Liver (tissue), 9 donors: ENCODE data around the gene PPP2R3A. TPM values are rescaled to one million over a fixed set of nuclear protein-coding genes. Genes with fewer than 3 reads are reported as not detected.
A peak's percentile ranks its signal among the peaks of the same experiment; 100 is the strongest.

Source experiments
- DNase-seq: peaks from one replicate; pipeline ENCODE4 v3.0.0-alpha.2; 2017; ENCODE audit warnings: low spot score
- H3K27ac ChIP-seq, 2 donors: one replicate each; pipeline ENCODE4 v1.7.0; 2013; ENCODE audit warnings: inconsistent platforms in 2 of 2, low read length in 2 of 2, control low read depth in 1 of 2, low read depth in 1 of 2, mild to moderate bottlenecking in 1 of 2
- H3K27me3 ChIP-seq, 4 donors: one replicate each; pipeline versions ENCODE4 v1.6.1 to v1.7.0; 2013; ENCODE audit warnings: low read length in 3 of 4, inconsistent platforms in 1 of 4, mild to moderate bottlenecking in 1 of 4, moderate library complexity in 1 of 4; ENCODE audit not compliant: control insufficient read depth in 4 of 4, insufficient read depth in 4 of 4
- H3K36me3 ChIP-seq, 4 donors: one replicate each; pipeline versions ENCODE4 v1.6.1 to v1.7.0; 2013; ENCODE audit warnings: low read length in 3 of 4, mild to moderate bottlenecking in 3 of 4, low read depth in 1 of 4, moderate library complexity in 1 of 4; ENCODE audit not compliant: control insufficient read depth in 4 of 4, insufficient read depth in 3 of 4
- H3K4me1 ChIP-seq, 4 donors: one replicate each; pipeline versions ENCODE4 v1.6.1 to v1.7.0; 2013; ENCODE audit warnings: low read length in 3 of 4, mild to moderate bottlenecking in 3 of 4, moderate library complexity in 1 of 4; ENCODE audit not compliant: control insufficient read depth in 4 of 4, insufficient read depth in 4 of 4
- H3K4me3 ChIP-seq, 3 donors: one replicate each; pipeline versions ENCODE4 v1.6.1 to v1.7.0; 2013; ENCODE audit warnings: low read length in 3 of 3, control low read depth in 1 of 3, low read depth in 1 of 3, mild to moderate bottlenecking in 1 of 3
- H3K9ac ChIP-seq, 2 donors: one replicate each; pipeline ENCODE4 v1.7.0; 2013; ENCODE audit warnings: low read length in 2 of 2, mild to moderate bottlenecking in 2 of 2, moderate library complexity in 2 of 2, control low read depth in 1 of 2, low read depth in 1 of 2
- H3K9me3 ChIP-seq, 4 donors: one replicate each; pipeline versions ENCODE4 v1.6.1 to v1.7.0; 2013; ENCODE audit warnings: low read length in 3 of 4; ENCODE audit not compliant: control insufficient read depth in 4 of 4
- ATF3 ChIP-seq: IDR thresholded peaks from 2 replicates; pipeline ENCODE4 v1.6.1; 2016; ENCODE audit warnings: antibody characterized with exemption
- CTCF ChIP-seq: fragments of 150-350 bp; IDR thresholded peaks from 2 replicates; pipeline ENCODE4 v1.5.1; 2017; ENCODE audit warnings: improper control_type of control experiment, low read depth, low read length; ENCODE audit not compliant: missing input control
- EGR1 ChIP-seq, 2 donors: IDR thresholded peaks; 2 replicates each; pipeline ENCODE4 v1.6.1; 2016 to 2018; ENCODE audit warnings: antibody characterized with exemption in 2 of 2, low read depth in 2 of 2
- FOXA1 ChIP-seq: IDR thresholded peaks from 2 replicates; pipeline ENCODE4 v1.6.1; 2016; ENCODE audit warnings: antibody characterized with exemption
- FOXA2 ChIP-seq: IDR thresholded peaks from 2 replicates; pipeline ENCODE4 v1.6.1; 2016; ENCODE audit warnings: antibody characterized with exemption
- GABPA ChIP-seq, 2 donors: IDR thresholded peaks in 1 of 2; conservative IDR thresholded peaks in 1 of 2; 2 replicates each; pipeline ENCODE4 v1.6.1; 2016; ENCODE audit warnings: antibody characterized with exemption in 2 of 2, mild to moderate bottlenecking in 1 of 2, moderate library complexity in 1 of 2
- HNF4A ChIP-seq, 2 donors: conservative IDR thresholded peaks; 2 replicates each; pipeline ENCODE4 v1.6.1; 2016; ENCODE audit warnings: antibody characterized with exemption in 2 of 2, mild to moderate bottlenecking in 2 of 2
- HNF4G ChIP-seq: IDR thresholded peaks from 2 replicates; pipeline ENCODE4 v1.6.1; 2016; ENCODE audit warnings: antibody characterized with exemption
- JUND ChIP-seq, 2 donors: IDR thresholded peaks; 2 replicates each; pipeline ENCODE4 v1.6.1; 2016; ENCODE audit warnings: antibody characterized with exemption in 2 of 2
- NR2F2 ChIP-seq: IDR thresholded peaks from 2 replicates; pipeline ENCODE4 v1.6.1; 2016; ENCODE audit warnings: antibody characterized with exemption
- RAD21 ChIP-seq, 2 donors: IDR thresholded peaks; 2 replicates each; pipeline ENCODE4 v1.6.1; 2016; ENCODE audit warnings: antibody characterized with exemption in 2 of 2, mild to moderate bottlenecking in 2 of 2
- RXRA ChIP-seq, 2 donors: IDR thresholded peaks; 2 replicates each; pipeline ENCODE4 v1.6.1; 2017 to 2018; ENCODE audit warnings: antibody characterized with exemption in 2 of 2, mild to moderate bottlenecking in 1 of 2
- SP1 ChIP-seq: IDR thresholded peaks from 2 replicates; pipeline ENCODE4 v1.6.1; 2018; ENCODE audit warnings: antibody characterized with exemption, mild to moderate bottlenecking
- TAF1 ChIP-seq: conservative IDR thresholded peaks from 2 replicates; pipeline ENCODE4 v1.6.1; 2016; ENCODE audit warnings: antibody characterized with exemption, mild to moderate bottlenecking
- YY1 ChIP-seq: IDR thresholded peaks from 2 replicates; pipeline ENCODE4 v1.6.1; 2016; ENCODE audit warnings: antibody characterized with exemption, mild to moderate bottlenecking
- WGBS: extraction: QIAGEN DNeasy Blood & Tissue Kit; methylation state at CpG from one replicate; pipeline ENCODE4 v1.1.7; 2013; 5-methylcytosine and 5-hydroxymethylcytosine counted together
- polyA plus RNA-seq, 2 donors: library from polyadenylated mRNA; stranded (reverse) in 1 of 2; unstranded in 1 of 2; fragments of 200-250 nt in 1 of 2; fragments of >200 nt in 1 of 2; fragmentation: Nextera tagmentation in 1 of 2; extraction: Ambion mirVana in 1 of 2; gene quantifications; one replicate each; pipeline versions ENCODE4 v1.2.1 to v1.2.3, GENCODE V29; 2013 to 2015
- total RNA-seq, 2 donors: library from RNA; depleted of rRNA; stranded (reverse); fragments of >200 nt; gene quantifications; one replicate each; pipeline ENCODE4 v1.2.3, GENCODE V29; 2014
- TF ChIP-seq, protein P1 (sequence below): IDR thresholded peaks from 2 replicates; pipeline ENCODE4 v1.6.1; 2016; ENCODE audit warnings: antibody characterized with exemption
- TF ChIP-seq, protein P2 (sequence below): IDR thresholded peaks from 2 replicates; pipeline ENCODE4 v1.6.1; 2016; ENCODE audit warnings: antibody characterized with exemption, mild to moderate bottlenecking
- TF ChIP-seq, protein P3 (sequence below): IDR thresholded peaks from 2 replicates; pipeline ENCODE4 v1.6.1; 2016; ENCODE audit warnings: antibody characterized with exemption
- donor health status: healthy.
- donor health status: healthy.
- donor health status: healthy.
- donor health status: healthy.
- donor health status: healthy.

Gene PPP2R3A
- total and polyA plus RNA-seq, 4 donors, result 0.54 to 3.3 (median 1.6) TPM

- TF ChIP-seq TAF1 (no peak), YY1 (no peak)
Observed at GRCh38 chr3:136177876-136178275, 212.3 kb downstream of the PPP2R3A start (continued).

- Histone ChIP-seq H3K9ac (no peak overlapping the region), H3K9me3 (no peaks in the 10 kb centered on the region), H3K27me3 (no peaks in the 10 kb centered on the region), H3K36me3 (no peaks in the 10 kb centered on the region), H3K27ac (no peak overlapping the region), H3K4me1 (peaks cover 14 to 36% (median 24%) of the 10 kb centered on the region in 4 donors), H3K4me3 (no peak overlapping the region)
- TF ChIP-seq RXRA (IDR thresholded peaks at IDR 0.05) (no peak), HNF4A (conservative IDR thresholded peaks at IDR 0.05) (no peak), TAF1 (no peak), JUND (IDR thresholded peaks at IDR 0.05) (no peak), YY1 (no peak)
- DNase-seq, result no peak
- 79% methylated on average over 8 of the region's 8 CpGs for WGBS
Observed at GRCh38 chr3:136181741-136182140, 216.2 kb downstream of the PPP2R3A start.

DNA sequence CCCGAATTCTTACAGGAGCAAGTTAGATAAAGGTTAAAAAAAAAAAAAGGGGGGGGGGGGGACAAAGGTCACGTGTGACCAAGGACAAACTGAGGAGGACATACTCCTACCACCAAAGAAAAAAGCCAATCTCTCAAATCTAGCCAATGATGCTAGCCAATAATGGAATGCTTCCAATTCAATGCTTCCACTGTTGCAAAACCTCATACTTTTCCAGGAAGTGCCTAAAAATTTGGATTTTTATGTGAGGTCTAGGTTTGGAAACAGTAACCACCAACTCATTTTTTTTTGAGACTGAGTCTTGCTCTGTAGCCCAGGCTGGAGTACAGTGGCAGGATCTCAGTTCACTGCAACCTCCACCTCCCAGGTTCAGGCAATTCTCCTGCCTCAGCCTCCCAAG, 219.2 kb downstream of the PPP2R3A start:
- DNase-seq, result no peak
- Histone ChIP-seq H3K4me3 (no peak overlapping the region), H3K27me3 (no peaks in the 10 kb centered on the region), H3K9me3 (no peaks in the 10 kb centered on the region), H3K27ac (peak overlapping the region; percentile 60 to 63), H3K9ac (no peak overlapping the region), H3K36me3 (no peaks in the 10 kb centered on the region), H3K4me1 (peaks cover 13 to 50% (median 27%) of the 10 kb centered on the region in 4 donors)
- TF ChIP-seq GABPA (IDR thresholded peaks at IDR 0.05 in 1 of 2, conservative IDR thresholded peaks at IDR 0.05 in 1 of 2) (peak in 1 of 2 donors; percentile 11), HNF4A (conservative IDR thresholded peaks at IDR 0.05) (peak; percentile 47 to 61), JUND (IDR thresholded peaks at IDR 0.05) (no peak), ATF3 (no peak), FOXA2 (no peak), YY1 (no peak), HNF4G (no peak), NR2F2 (no peak), RAD21 (IDR thresholded peaks at IDR 0.05) (peak in 1 of 2 donors; percentile 16), FOXA1 (no peak), CTCF (no peak), SP1 (peak; percentile 28), EGR1 (IDR thresholded peaks at IDR 0.05; ENCODE audit: low read depth in 2 of 2) (peak; percentile 37 to 68), TAF1 (no peak), RXRA (IDR thresholded peaks at IDR 0.05) (peak; percentile 29 to 33)
- TF ChIP-seq, protein P1, sequence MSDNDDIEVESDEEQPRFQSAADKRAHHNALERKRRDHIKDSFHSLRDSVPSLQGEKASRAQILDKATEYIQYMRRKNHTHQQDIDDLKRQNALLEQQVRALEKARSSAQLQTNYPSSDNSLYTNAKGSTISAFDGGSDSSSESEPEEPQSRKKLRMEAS, result peak; percentile 82
- TF ChIP-seq, protein P2, sequence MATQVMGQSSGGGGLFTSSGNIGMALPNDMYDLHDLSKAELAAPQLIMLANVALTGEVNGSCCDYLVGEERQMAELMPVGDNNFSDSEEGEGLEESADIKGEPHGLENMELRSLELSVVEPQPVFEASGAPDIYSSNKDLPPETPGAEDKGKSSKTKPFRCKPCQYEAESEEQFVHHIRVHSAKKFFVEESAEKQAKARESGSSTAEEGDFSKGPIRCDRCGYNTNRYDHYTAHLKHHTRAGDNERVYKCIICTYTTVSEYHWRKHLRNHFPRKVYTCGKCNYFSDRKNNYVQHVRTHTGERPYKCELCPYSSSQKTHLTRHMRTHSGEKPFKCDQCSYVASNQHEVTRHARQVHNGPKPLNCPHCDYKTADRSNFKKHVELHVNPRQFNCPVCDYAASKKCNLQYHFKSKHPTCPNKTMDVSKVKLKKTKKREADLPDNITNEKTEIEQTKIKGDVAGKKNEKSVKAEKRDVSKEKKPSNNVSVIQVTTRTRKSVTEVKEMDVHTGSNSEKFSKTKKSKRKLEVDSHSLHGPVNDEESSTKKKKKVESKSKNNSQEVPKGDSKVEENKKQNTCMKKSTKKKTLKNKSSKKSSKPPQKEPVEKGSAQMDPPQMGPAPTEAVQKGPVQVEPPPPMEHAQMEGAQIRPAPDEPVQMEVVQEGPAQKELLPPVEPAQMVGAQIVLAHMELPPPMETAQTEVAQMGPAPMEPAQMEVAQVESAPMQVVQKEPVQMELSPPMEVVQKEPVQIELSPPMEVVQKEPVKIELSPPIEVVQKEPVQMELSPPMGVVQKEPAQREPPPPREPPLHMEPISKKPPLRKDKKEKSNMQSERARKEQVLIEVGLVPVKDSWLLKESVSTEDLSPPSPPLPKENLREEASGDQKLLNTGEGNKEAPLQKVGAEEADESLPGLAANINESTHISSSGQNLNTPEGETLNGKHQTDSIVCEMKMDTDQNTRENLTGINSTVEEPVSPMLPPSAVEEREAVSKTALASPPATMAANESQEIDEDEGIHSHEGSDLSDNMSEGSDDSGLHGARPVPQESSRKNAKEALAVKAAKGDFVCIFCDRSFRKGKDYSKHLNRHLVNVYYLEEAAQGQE, result no peak
- TF ChIP-seq, protein P3, sequence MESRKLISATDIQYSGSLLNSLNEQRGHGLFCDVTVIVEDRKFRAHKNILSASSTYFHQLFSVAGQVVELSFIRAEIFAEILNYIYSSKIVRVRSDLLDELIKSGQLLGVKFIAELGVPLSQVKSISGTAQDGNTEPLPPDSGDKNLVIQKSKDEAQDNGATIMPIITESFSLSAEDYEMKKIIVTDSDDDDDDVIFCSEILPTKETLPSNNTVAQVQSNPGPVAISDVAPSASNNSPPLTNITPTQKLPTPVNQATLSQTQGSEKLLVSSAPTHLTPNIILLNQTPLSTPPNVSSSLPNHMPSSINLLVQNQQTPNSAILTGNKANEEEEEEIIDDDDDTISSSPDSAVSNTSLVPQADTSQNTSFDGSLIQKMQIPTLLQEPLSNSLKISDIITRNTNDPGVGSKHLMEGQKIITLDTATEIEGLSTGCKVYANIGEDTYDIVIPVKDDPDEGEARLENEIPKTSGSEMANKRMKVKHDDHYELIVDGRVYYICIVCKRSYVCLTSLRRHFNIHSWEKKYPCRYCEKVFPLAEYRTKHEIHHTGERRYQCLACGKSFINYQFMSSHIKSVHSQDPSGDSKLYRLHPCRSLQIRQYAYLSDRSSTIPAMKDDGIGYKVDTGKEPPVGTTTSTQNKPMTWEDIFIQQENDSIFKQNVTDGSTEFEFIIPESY, result no peak
- WGBS, result 31% methylated on average over 2 of the region's 2 CpGs
